K562 (cell line): ENCODE results near the gene CACNA1I. TPM values are rescaled to one million over a fixed set of nuclear protein-coding genes. Genes with fewer than 3 reads are reported as not detected.

Experiments
- ATAC-seq: fragments of 200-7000 bp; cut with Tn5 transposase; 3 replicates; pipeline ENCODE4 v1.9.1; 2020; ENCODE audit warnings: moderate library complexity
- BruUV-seq: library from RNA; stranded (reverse); fragments of 400-500 nt; replicated peaks from 2 replicates; lab custom pipeline; 2021; lab: Mats Ljungman, UMichigan
- CTCF ChIA-PET: fragments of 300-600 bp; formaldehyde crosslinking; extraction: SDS; loops from one replicate; lab custom pipeline; 2021; ENCODE audit warnings: low intra/inter-chr PET ratio; lab: Yijun Ruan, JAX
- POLR2A ChIA-PET: fragments of 300-600, 350-650 bp; sonication (Branson Sonifier 250); formaldehyde crosslinking; extraction: SDS; loops from one replicate; lab custom pipeline; 2021; ENCODE audit warnings: antibody characterized with exemption, inconsistent platforms; lab: Yijun Ruan, JAX
- DNase-seq, 4 experiments: peaks; one replicate each; pipeline versions ENCODE4 v3.0.0 to v3.0.0-alpha.2; 2011 to 2018; ENCODE audit warnings: low spot score in 3 of 4, mixed read lengths in 3 of 4; ENCODE audit errors: extremely low read depth in 1 of 4
- FAIRE-seq: peaks from 2 replicates; lab custom pipeline; 2011; peaks lifted over from hg19 to GRCh38; lab: Jason Lieb, UNC
- H2AFZ ChIP-seq: 2 replicates; pipeline ENCODE4 v1.6.0; 2011; ENCODE audit warnings: low read depth, low read length, control low read depth, inconsistent platforms
- H3K27ac ChIP-seq: fragments of 200-600 bp; 3 replicates; pipeline ENCODE4 v1.8.0; 2011; ENCODE audit warnings: low read depth, mild to moderate bottlenecking, control low read depth, inconsistent platforms, low read length, moderate library complexity, mixed read lengths; ENCODE audit errors: extremely low read depth
- H3K27me3 ChIP-seq, 2 experiments: fragments of 300-600 bp in 1 of 2; 2 replicates in 1 of 2; 3 replicates in 1 of 2; pipeline versions ENCODE4 v1.6.0 to v1.8.0; 2011; ENCODE audit warnings: inconsistent platforms in 2 of 2, low read length in 2 of 2, mild to moderate bottlenecking in 1 of 2, mixed read lengths in 1 of 2, moderate library complexity in 1 of 2; ENCODE audit not compliant: control insufficient read depth in 2 of 2, insufficient read depth in 2 of 2
- H3K36me3 ChIP-seq: fragments of 300-600 bp; 3 replicates; pipeline ENCODE4 v1.8.0; 2011; ENCODE audit warnings: mild to moderate bottlenecking, low read length, inconsistent platforms; ENCODE audit not compliant: control insufficient read depth, insufficient read depth
- H3K4me1 ChIP-seq, 2 experiments: fragments of 200-600 bp in 1 of 2; replicated peaks in 1 of 2; 2 replicates in 1 of 2; 3 replicates in 1 of 2; pipeline versions ENCODE4 v1.5.1 to v1.8.0; 2011; ENCODE audit warnings: inconsistent platforms in 2 of 2, low read length in 2 of 2, mild to moderate bottlenecking in 1 of 2, mixed read lengths in 1 of 2, moderate library complexity in 1 of 2; ENCODE audit not compliant: control insufficient read depth in 2 of 2, insufficient read depth in 2 of 2
- H3K4me2 ChIP-seq: 2 replicates; pipeline ENCODE4 v1.6.1; 2011; ENCODE audit warnings: low read length, control low read depth, inconsistent platforms, mixed read lengths; ENCODE audit not compliant: insufficient read depth
- H3K4me3 ChIP-seq: fragments of 200-600 bp; sonication (generic), shearing (Covaris generic); 2 replicates; pipeline ENCODE4 v1.5.1; 2016; ENCODE audit warnings: control low read depth, inconsistent platforms
- H3K79me2 ChIP-seq: fragments of 200-600 bp; 3 replicates; pipeline ENCODE4 v1.8.0; 2011; ENCODE audit warnings: low read length, inconsistent platforms; ENCODE audit not compliant: control insufficient read depth, insufficient read depth
- H3K9ac ChIP-seq, 2 experiments: 2 replicates each; pipeline versions ENCODE4 v1.6.0 to v1.6.1; 2011; ENCODE audit warnings: low read depth in 2 of 2, low read length in 2 of 2, control low read depth in 1 of 2, inconsistent platforms in 1 of 2, mild to moderate bottlenecking in 1 of 2, mixed read lengths in 1 of 2; ENCODE audit not compliant: insufficient read depth in 1 of 2
- H3K9me1 ChIP-seq: one replicate; pipeline ENCODE4 v1.6.0; 2011; ENCODE audit warnings: inconsistent platforms, mild to moderate bottlenecking, low read length, moderate library complexity; ENCODE audit not compliant: control insufficient read depth, insufficient read depth
- H3K9me3 ChIP-seq: replicated peaks from 2 replicates; pipeline ENCODE4 v1.5.1; 2011; ENCODE audit warnings: low read depth, low read length, inconsistent platforms; ENCODE audit not compliant: control insufficient read depth, insufficient read depth
- H4K20me1 ChIP-seq: replicated peaks from 2 replicates; pipeline ENCODE4 v1.6.1; 2011; ENCODE audit warnings: low read length, inconsistent platforms, mixed read lengths; ENCODE audit not compliant: control insufficient read depth, insufficient read depth
- HSF4 ChIP-seq: fragments of 250-450 bp; sonication (Bioruptor Pico); IDR thresholded peaks from 2 replicates; pipeline ENCODE4 v2.1.2; 2022; ENCODE audit warnings: mild to moderate bottlenecking, moderate library complexity, borderline replicate concordance
- ZBTB33 ChIP-seq: sonication (generic); formaldehyde crosslinking; IDR thresholded peaks from 2 replicates; pipeline ENCODE4 v1.8.1; 2023; ENCODE audit warnings: mild to moderate bottlenecking, missing genetic modification reagents
- ZFP36 ChIP-seq: fragments of 150-350 bp; IDR thresholded peaks from 2 replicates; pipeline ENCODE4 v1.6.1; 2018; ENCODE audit warnings: low read length, low read depth; ENCODE audit not compliant: partially characterized antibody
- WGBS: fragments of 100-300 bp; shearing (Covaris generic); methylation state at CpG from one replicate; pipeline ENCODE4 v1.1.6; 2016; ENCODE audit warnings: low coverage, mixed read lengths; ENCODE audit not compliant: insufficient coverage; ENCODE audit errors: missing lambda C conversion rate; 5-methylcytosine and 5-hydroxymethylcytosine counted together
- in situ Hi-C: fragments of 300-500 bp; cut with MboI; formaldehyde crosslinking; loops from 4 replicates; pipeline ENCODE4 v1.15.0; 2018; ENCODE audit warnings: inconsistent platforms, mixed read lengths
- intact Hi-C: fragments of 100-400 bp; cut with micrococcal nuclease; formaldehyde crosslinking; loops from 2 replicates; pipeline ENCODE4 v1.14.2; 2022
- polyA plus RNA-seq, 8 experiments: library from polyadenylated mRNA; depleted of rRNA in 4 of 8; stranded (reverse) in 5 of 8; unstranded in 3 of 8; fragments of >200 nt; fragmentation: Nextera tagmentation in 2 of 8; fragmentation: Illumina TruSeq in 1 of 8; extraction: Ambion mirVana in 2 of 8; extraction: Trizol in 1 of 8; gene quantifications; 2 replicates each; pipeline versions ENCODE4 v1.2.1 to v1.2.3, GENCODE V29; 2011 to 2014; ENCODE audit warnings: inconsistent platforms in 1 of 8, missing spikeins in 1 of 8
- total RNA-seq, 7 experiments: library from RNA; depleted of rRNA in 6 of 7; stranded (reverse); fragments of >200 nt in 6 of 7; fragmentation: Illumina TruSeq in 2 of 7; extraction: Trizol in 2 of 7; gene quantifications; 2 replicates each; pipeline versions ENCODE4 v1.2.1 to v1.2.3, GENCODE V29; 2011 to 2021; ENCODE audit warnings: low replicate concordance in 1 of 7

Gene CACNA1I
- total and polyA plus RNA-seq, 9 of the 15 experiments (the other 6 are each of a cell fraction or from before 2014, with no cell fraction given): 0.01 to 0.79 (median 0.32) TPM; not detected in 1

- ChIA-PET CTCF (no interaction called here), POLR2A (interaction anchor here (0.5 kb wide), 1 partner anchor 400 kb away, joined by 4 read pairs; no protein-coding TSS in a partner anchor)
- FAIRE-seq (no peak), ATAC-seq (peak; percentile 54; the same call in 2 of the 3 replicates), DNase-seq (no peak)
- in situ Hi-C loops: no loop called here
- intact Hi-C loops: no loop called here
- H3K27me3 ChIP-seq: no peaks in the 10 kb centered on the region
- H3K4me3 ChIP-seq: no peak overlapping the region
- no peak for TF ChIP-seq HSF4
- TF ChIP-seq ZFP36: peak; percentile 73
- peak; percentile 57 for TF ChIP-seq ZBTB33 (CRISPR knock-in tag)
- no peaks in the 10 kb centered on the region for H3K9me3 ChIP-seq
- WGBS: 57% methylated on average over 10 of the region's 14 CpGs
- no peaks in the 10 kb centered on the region for H4K20me1 ChIP-seq
- peaks cover 0 to 27% of the 10 kb centered on the region in 2 experiments; a peak in 3 of 5 replicates for H3K4me1 ChIP-seq
- peak overlapping the region in 1 of 2 experiments; percentile 58; a peak in 2 of 4 replicates for H3K9ac ChIP-seq
- no peaks in the 10 kb centered on the region for H3K36me3 ChIP-seq
- H3K27ac ChIP-seq: no peak overlapping the region
- no TSS peak for BruUV-seq
- no peak overlapping the region for H3K4me2 ChIP-seq
- no peaks in the 10 kb centered on the region for H3K79me2 ChIP-seq
- no peak overlapping the region for H2AFZ ChIP-seq
- H3K9me1 ChIP-seq: no peaks in the 10 kb centered on the region
Observed at GRCh38 chr22:39567135-39567946, 3.2 kb upstream of the CACNA1I start.
